ENCODE measurements around the gene PRKD2. TPM values are rescaled to one million over a fixed set of nuclear protein-coding genes. Genes with fewer than 3 reads are reported as not detected.

The PRKD2 gene
- total and polyA plus RNA-seq, 4 donors, result 7.3 to 14.4 (median 9.3) TPM

GRCh38 chr19:46727757-46728156 lies 10.8 kb upstream of the PRKD2 start (continued):
- TF ChIP-seq EGR1 (IDR thresholded peaks at IDR 0.05; ENCODE audit: low read depth in 2 of 2), result no peak
- no peak for TF ChIP-seq REST (IDR thresholded peaks at IDR 0.05)
- TF ChIP-seq FOXA1 (IDR thresholded peaks at IDR 0.05), result no peak
- no peak for TF ChIP-seq JUND (IDR thresholded peaks at IDR 0.05)
- no peak for TF ChIP-seq TAF1 (conservative IDR thresholded peaks at IDR 0.05)
- TF ChIP-seq RAD21 (IDR thresholded peaks at IDR 0.05), result no peak

DNA sequence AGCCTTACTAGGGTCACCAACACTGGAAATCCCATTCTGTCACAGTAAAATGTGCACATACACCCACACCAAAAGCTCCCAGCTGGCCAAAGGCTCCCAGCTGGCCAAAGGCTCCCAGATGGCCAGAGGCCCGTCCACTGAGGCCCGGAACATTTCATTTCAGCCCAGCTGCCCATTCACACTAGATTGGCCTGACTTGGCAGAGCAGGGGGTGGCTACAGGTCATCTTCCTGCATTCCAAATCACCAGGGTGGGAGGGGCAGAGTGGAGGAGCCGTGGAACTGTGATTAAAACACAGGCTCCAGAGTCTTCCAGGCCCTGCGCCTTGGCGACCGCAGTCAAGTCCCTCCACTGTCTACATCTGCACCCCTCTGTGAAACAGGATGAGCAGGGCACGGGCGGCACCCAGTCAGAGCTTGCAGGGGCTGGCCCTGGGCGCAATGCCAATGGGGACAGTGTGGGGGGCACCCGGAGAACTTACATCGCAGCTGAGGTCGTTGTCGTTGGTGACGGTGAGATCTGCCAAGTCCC lies 10.1 kb upstream of the PRKD2 start:
- peaks cover 11 to 76% (median 37%) of the 10 kb centered on the region in 4 donors for H3K36me3 ChIP-seq (ENCODE audit: control insufficient read depth in 4 of 4, insufficient read depth in 3 of 4, low read depth in 1 of 4, low read length in 3 of 4)
- WGBS, result 83% methylated on average over 14 of the region's 14 CpGs
- H3K9ac ChIP-seq (ENCODE audit: low read depth in 1 of 2, low read length in 2 of 2), result no peak overlapping the region
- H3K4me3 ChIP-seq (ENCODE audit: low read depth in 1 of 3, low read length in 3 of 3), result no peak overlapping the region
- H3K27ac ChIP-seq (ENCODE audit: low read depth in 1 of 2, low read length in 2 of 2), result no peak overlapping the region
- H3K9me3 ChIP-seq (ENCODE audit: control insufficient read depth in 4 of 4, low read length in 3 of 4), result no peaks in the 10 kb centered on the region
- no peak for DNase-seq (ENCODE audit: low spot score)
- H3K27me3 ChIP-seq (ENCODE audit: control insufficient read depth in 4 of 4, insufficient read depth in 4 of 4, low read length in 3 of 4), result no peaks in the 10 kb centered on the region
- TF ChIP-seq SP1 (IDR thresholded peaks at IDR 0.05), result no peak
- TF ChIP-seq, protein P1, sequence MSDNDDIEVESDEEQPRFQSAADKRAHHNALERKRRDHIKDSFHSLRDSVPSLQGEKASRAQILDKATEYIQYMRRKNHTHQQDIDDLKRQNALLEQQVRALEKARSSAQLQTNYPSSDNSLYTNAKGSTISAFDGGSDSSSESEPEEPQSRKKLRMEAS (IDR thresholded peaks at IDR 0.05), result no peak
- TF ChIP-seq NR2F2 (IDR thresholded peaks at IDR 0.05), result peak; percentile 41
- peaks cover 0 to 16% (median 8%) of the 10 kb centered on the region in 4 donors for H3K4me1 ChIP-seq (ENCODE audit: control insufficient read depth in 4 of 4, insufficient read depth in 4 of 4, low read length in 3 of 4)

DNA sequence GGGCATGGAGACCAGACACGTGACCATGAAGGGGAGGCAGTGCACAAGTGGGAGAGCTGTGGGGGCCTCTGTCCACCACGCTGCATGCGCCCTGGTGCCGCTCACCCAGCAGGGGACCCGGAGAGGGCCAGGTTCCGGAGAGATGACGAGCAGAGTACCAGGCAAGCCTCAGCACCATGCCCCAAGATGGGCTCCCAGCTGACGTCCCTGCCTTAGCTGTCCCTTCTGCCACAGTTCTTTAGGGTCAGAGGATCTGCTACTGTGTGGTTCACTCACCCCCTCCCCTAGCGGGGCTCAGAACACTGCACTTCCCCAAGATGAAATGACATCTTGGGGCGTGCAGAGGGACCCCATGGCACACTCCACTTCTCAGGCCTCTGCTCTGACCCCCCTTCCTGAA lies 9.6 kb upstream of the PRKD2 start:
- 84% methylated on average over 10 of the region's 10 CpGs for WGBS

More for the DNA sequence above, 9.6 kb upstream of the PRKD2 start:
- Histone ChIP-seq H3K4me1 (ENCODE audit: control insufficient read depth in 4 of 4, insufficient read depth in 4 of 4, low read length in 3 of 4) (peaks cover 0 to 16% (median 5%) of the 10 kb centered on the region in 4 donors), H3K36me3 (ENCODE audit: control insufficient read depth in 4 of 4, insufficient read depth in 3 of 4, low read depth in 1 of 4, low read length in 3 of 4) (peaks cover 15 to 80% (median 40%) of the 10 kb centered on the region in 4 donors), H3K27me3 (ENCODE audit: control insufficient read depth in 4 of 4, insufficient read depth in 4 of 4, low read length in 3 of 4) (no peaks in the 10 kb centered on the region), H3K27ac (ENCODE audit: low read depth in 1 of 2, low read length in 2 of 2) (no peak overlapping the region), H3K4me3 (ENCODE audit: low read depth in 1 of 3, low read length in 3 of 3) (no peak overlapping the region), H3K9me3 (ENCODE audit: control insufficient read depth in 4 of 4, low read length in 3 of 4) (no peaks in the 10 kb centered on the region), H3K9ac (ENCODE audit: low read depth in 1 of 2, low read length in 2 of 2) (no peak overlapping the region)
- DNase-seq (ENCODE audit: low spot score), result no peak
- TF ChIP-seq, protein P1 (IDR thresholded peaks at IDR 0.05), result no peak
- TF ChIP-seq FOXA1 (IDR thresholded peaks at IDR 0.05), result no peak
- TF ChIP-seq, protein P2, sequence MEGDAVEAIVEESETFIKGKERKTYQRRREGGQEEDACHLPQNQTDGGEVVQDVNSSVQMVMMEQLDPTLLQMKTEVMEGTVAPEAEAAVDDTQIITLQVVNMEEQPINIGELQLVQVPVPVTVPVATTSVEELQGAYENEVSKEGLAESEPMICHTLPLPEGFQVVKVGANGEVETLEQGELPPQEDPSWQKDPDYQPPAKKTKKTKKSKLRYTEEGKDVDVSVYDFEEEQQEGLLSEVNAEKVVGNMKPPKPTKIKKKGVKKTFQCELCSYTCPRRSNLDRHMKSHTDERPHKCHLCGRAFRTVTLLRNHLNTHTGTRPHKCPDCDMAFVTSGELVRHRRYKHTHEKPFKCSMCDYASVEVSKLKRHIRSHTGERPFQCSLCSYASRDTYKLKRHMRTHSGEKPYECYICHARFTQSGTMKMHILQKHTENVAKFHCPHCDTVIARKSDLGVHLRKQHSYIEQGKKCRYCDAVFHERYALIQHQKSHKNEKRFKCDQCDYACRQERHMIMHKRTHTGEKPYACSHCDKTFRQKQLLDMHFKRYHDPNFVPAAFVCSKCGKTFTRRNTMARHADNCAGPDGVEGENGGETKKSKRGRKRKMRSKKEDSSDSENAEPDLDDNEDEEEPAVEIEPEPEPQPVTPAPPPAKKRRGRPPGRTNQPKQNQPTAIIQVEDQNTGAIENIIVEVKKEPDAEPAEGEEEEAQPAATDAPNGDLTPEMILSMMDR (IDR thresholded peaks at IDR 0.05; ENCODE audit: low read depth, low read length, missing input control), result no peak
- TF ChIP-seq GABPA (IDR thresholded peaks at IDR 0.05 in 1 of 2, conservative IDR thresholded peaks at IDR 0.05 in 1 of 2), result no peak
- TF ChIP-seq HNF4G (IDR thresholded peaks at IDR 0.05), result no peak
- no peak for TF ChIP-seq EGR1 (IDR thresholded peaks at IDR 0.05; ENCODE audit: low read depth in 2 of 2)
- TF ChIP-seq JUND (IDR thresholded peaks at IDR 0.05), result no peak
- TF ChIP-seq ATF3 (IDR thresholded peaks at IDR 0.05), result no peak

Measured in liver (tissue), 9 donors.